ENCODE data around the gene MAN1A1.

- TF ChIP-seq CTCF (IDR thresholded peaks at IDR 0.05; ENCODE audit: low read depth, low read length, poor library complexity, severe bottlenecking), result no peak
- no peak for TF ChIP-seq EZH2phosphoT487 (IDR thresholded peaks at IDR 0.05; ENCODE audit: borderline replicate concordance, low read length)
Observed at GRCh38 chr6:119186490-119186889, 163.1 kb downstream of the MAN1A1 start.
